Rectal smooth muscle tissue (tissue), 1 donor: ENCODE data around the gene ENPEP.
"Not testable (repeated sequence)": the region's sequence is repeated elsewhere in the genome, so short reads cannot be mapped to it uniquely, and the experiment has no call there.

ENCODE experiments used
- H3K27ac ChIP-seq: one replicate; pipeline ENCODE4 v1.7.0; 2013; ENCODE audit warnings: low read depth, low read length, inconsistent platforms
- H3K27me3 ChIP-seq: one replicate; pipeline ENCODE4 v1.7.0; 2013; ENCODE audit warnings: low read length; ENCODE audit not compliant: control insufficient read depth, insufficient read depth
- H3K36me3 ChIP-seq: one replicate; pipeline ENCODE4 v1.7.0; 2013; ENCODE audit warnings: low read length; ENCODE audit not compliant: control insufficient read depth, insufficient read depth
- H3K4me1 ChIP-seq: one replicate; pipeline ENCODE4 v1.7.0; 2013; ENCODE audit warnings: low read length; ENCODE audit not compliant: control insufficient read depth, insufficient read depth
- H3K4me3 ChIP-seq: one replicate; pipeline ENCODE4 v1.7.0; 2013; ENCODE audit warnings: low read length
- H3K9ac ChIP-seq: one replicate; pipeline ENCODE4 v1.7.0; 2013; ENCODE audit warnings: low read length

Gene ENPEP

GRCh38 chr4:110472583-110473329 lies 3.2 kb upstream of the ENPEP start:
- Histone ChIP-seq H3K36me3 (no peaks in the 10 kb centered on the region), H3K27ac (no peak overlapping the region), H3K4me1 (no peaks in the 10 kb centered on the region), H3K27me3 (no peaks in the 10 kb centered on the region), H3K9ac (no peak overlapping the region), H3K4me3 (no peak overlapping the region)

GRCh38 chr4:110474481-110474880 lies 1.5 kb upstream of the ENPEP start:
- Histone ChIP-seq H3K9ac (no peak overlapping the region), H3K36me3 (no peaks in the 10 kb centered on the region), H3K4me3 (no peak overlapping the region), H3K27me3 (no peaks in the 10 kb centered on the region), H3K4me1 (no peaks in the 10 kb centered on the region), H3K27ac (no peak overlapping the region)

GRCh38 chr4:110475080-110475479 lies 875 bp upstream of the ENPEP start:
- H3K9ac ChIP-seq, H3K36me3 ChIP-seq, H3K4me3 ChIP-seq, H3K4me1 ChIP-seq, H3K27me3 ChIP-seq, H3K27ac ChIP-seq: not testable (repeated sequence)

DNA sequence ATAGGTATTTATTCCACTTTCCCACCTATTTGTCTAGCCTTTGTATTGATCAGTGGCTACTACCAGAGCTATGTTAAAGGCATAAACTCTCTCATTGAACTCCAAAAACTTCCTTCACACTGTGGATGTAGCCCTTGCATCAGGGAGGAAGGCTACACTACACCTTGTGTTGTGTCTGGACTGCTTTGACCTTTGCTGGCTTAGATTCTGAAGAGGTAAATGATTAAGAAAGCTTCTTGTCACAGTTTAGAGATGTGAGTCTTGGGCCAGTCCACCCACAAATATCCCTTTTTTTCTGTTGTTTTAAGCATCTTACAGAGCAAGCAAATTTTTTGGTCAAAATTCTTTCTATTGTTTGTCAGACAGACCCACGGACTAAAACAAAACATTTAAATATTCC lies 1.9 kb downstream of the ENPEP start:
- H3K9ac ChIP-seq: no peak overlapping the region

GRCh38 chr4:110480031-110480549 lies 4.1 kb downstream of the ENPEP start:
- H3K4me3 ChIP-seq: no peak overlapping the region
- H3K4me1 ChIP-seq: no peaks in the 10 kb centered on the region
- H3K27me3 ChIP-seq: no peaks in the 10 kb centered on the region
- no peaks in the 10 kb centered on the region for H3K36me3 ChIP-seq
- H3K9ac ChIP-seq: no peak overlapping the region
- H3K27ac ChIP-seq: no peak overlapping the region

More for the DNA sequence above, 1.9 kb downstream of the ENPEP start:
- Histone ChIP-seq H3K4me3 (no peak overlapping the region), H3K27me3 (no peaks in the 10 kb centered on the region), H3K27ac (no peak overlapping the region), H3K4me1 (no peaks in the 10 kb centered on the region), H3K36me3 (no peaks in the 10 kb centered on the region)

GRCh38 chr4:110480746-110481271 lies 4.9 kb downstream of the ENPEP start:
- no peaks in the 10 kb centered on the region for H3K36me3 ChIP-seq
- no peaks in the 10 kb centered on the region for H3K4me1 ChIP-seq
- no peak overlapping the region for H3K27ac ChIP-seq
- H3K4me3 ChIP-seq: no peak overlapping the region
- no peak overlapping the region for H3K9ac ChIP-seq
- H3K27me3 ChIP-seq: no peaks in the 10 kb centered on the region

DNA sequence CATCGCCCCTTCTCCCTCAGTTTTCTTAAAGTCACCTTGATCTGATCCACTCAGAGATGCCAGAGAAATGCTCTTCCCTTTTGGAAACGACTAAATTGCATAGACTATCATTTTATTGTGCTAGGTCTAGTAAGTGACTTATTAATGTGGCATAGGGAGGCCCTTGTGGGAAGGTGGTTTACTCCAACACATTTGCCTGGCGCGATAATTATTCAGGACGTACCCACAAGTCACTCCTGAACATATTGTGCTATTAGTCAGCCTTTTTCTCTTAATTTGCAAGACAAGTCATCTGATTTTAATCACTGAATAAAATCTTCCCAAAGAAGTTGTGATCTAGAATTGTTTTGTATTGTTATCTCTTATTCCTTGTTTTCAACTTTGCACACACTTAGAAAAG lies 7.6 kb downstream of the ENPEP start:
- Histone ChIP-seq H3K27ac (no peak overlapping the region), H3K36me3 (no peaks in the 10 kb centered on the region), H3K27me3 (no peaks in the 10 kb centered on the region), H3K9ac (no peak overlapping the region), H3K4me1 (no peaks in the 10 kb centered on the region), H3K4me3 (no peak overlapping the region)

DNA sequence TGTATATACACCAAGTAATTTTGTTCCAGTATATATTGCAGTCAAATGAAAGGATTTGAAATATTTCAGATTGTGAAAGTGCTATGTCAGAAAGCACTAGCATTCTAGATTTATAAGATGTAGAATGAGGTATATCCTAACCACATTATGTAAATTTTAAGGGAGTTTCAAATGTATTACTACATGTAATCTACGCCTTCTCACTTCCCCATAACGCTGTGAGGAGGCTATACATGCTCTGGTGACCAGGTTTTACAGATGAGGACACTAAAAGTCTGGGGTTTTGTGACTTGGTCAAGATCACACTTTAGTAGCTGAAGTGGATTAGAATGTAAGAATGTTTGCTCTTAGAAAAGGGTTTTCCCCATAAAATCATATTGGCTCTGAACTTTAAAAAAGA lies 8.1 kb downstream of the ENPEP start:
- Histone ChIP-seq H3K4me1 (no peaks in the 10 kb centered on the region), H3K27ac (no peak overlapping the region), H3K9ac (no peak overlapping the region), H3K27me3 (no peaks in the 10 kb centered on the region), H3K36me3 (no peaks in the 10 kb centered on the region), H3K4me3 (no peak overlapping the region)

DNA sequence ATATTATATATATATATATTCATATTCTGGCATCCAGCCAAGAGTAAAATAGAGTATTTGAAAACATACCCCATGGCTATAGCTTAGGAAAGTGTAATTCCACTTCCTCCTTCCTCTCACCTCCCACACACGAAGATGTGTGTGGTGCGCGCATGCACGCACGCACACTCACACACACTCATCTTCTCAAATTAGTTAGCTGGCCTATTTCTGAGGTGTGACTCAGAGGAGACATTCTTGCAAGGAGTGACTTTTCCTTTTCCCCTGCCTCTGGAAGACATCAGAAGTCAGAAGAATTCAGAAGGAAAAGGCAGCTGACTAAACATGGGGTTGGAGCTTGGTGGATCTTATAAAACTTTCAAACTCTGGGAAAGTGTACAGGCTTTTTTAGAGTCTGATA lies 8.8 kb downstream of the ENPEP start:
- Histone ChIP-seq H3K27ac (no peak overlapping the region), H3K4me1 (no peaks in the 10 kb centered on the region), H3K9ac (no peak overlapping the region), H3K36me3 (no peaks in the 10 kb centered on the region), H3K4me3 (no peak overlapping the region), H3K27me3 (no peaks in the 10 kb centered on the region)

- H3K36me3 ChIP-seq: no peaks in the 10 kb centered on the region
- no peak overlapping the region for H3K27ac ChIP-seq
- H3K4me1 ChIP-seq: no peaks in the 10 kb centered on the region
- H3K27me3 ChIP-seq: no peaks in the 10 kb centered on the region
- no peak overlapping the region for H3K9ac ChIP-seq
- H3K4me3 ChIP-seq: no peak overlapping the region
These were observed 9.5 kb downstream of the ENPEP start for GRCh38 chr4:110485452-110485851.

DNA sequence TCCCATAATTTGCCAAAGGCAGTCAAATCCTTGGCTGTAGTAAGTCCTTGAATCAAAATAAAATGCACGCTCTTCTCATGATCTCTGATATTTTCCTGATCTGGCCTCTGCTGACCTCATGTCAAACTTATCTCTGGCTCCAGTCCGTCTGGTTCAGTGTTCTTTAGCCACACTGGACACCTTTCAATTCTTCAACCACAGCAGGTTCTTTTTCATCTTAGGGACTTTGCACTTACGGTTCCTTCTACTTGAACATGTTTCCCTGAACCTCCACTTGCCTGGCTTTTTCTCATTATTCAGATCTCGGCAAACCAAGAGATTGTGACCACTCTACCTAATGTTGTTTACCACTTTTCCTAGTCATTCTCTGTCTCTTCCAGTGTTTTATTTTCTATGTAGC lies 10.3 kb downstream of the ENPEP start:
- H3K27ac ChIP-seq: no peak overlapping the region

DNA sequence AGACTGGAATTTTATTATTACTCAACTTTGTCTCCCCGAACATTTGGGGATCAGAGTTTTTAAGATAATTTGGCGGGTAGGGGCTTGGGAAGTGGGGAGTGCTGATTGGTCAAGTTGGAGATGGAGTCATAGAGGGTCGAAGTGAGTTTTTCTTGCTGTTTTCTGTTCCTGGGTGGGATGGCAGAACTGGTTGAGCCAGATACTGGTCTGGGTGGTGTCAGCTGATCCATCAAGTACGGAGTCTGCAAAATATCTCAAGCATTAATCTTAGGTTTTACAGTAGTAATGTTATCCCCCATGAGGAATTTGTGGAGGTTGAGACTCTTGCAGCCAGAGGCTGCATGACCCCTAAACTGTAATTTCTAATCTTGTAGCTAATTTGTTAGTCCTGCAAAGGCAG lies 10.9 kb downstream of the ENPEP start:
- H3K9ac ChIP-seq: not testable (repeated sequence)

More for the DNA sequence above, 10.3 kb downstream of the ENPEP start:
- no peak overlapping the region for H3K9ac ChIP-seq
- no peaks in the 10 kb centered on the region for H3K36me3 ChIP-seq
- H3K4me1 ChIP-seq: no peaks in the 10 kb centered on the region
- no peaks in the 10 kb centered on the region for H3K27me3 ChIP-seq
- no peak overlapping the region for H3K4me3 ChIP-seq

DNA sequence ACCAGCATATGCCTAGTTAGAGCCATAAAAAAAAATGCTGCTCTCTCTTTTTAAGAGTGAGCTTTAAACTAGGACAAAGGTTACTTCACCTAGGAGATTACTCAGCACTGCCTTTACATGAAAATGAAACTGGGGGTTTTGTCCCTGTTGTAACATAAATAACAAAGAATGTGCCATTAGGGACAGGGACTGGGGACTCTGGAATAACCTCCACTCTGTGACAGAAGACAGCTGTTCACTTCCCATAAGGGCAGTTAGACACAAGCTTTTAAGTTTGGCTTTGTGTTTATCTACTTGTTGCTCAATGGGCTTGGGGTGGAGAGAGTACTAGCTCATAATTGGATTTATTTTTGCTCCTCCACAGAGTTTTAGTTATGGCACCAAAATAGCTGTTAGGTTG lies 11.9 kb downstream of the ENPEP start:
- Histone ChIP-seq H3K4me3 (no peak overlapping the region), H3K27ac (no peak overlapping the region), H3K36me3 (no peaks in the 10 kb centered on the region), H3K9ac (no peak overlapping the region), H3K27me3 (no peaks in the 10 kb centered on the region), H3K4me1 (no peaks in the 10 kb centered on the region)

More for the DNA sequence above, 10.9 kb downstream of the ENPEP start:
- H3K4me3 ChIP-seq, H3K27me3 ChIP-seq, H3K4me1 ChIP-seq, H3K27ac ChIP-seq, H3K36me3 ChIP-seq: not testable (repeated sequence)
